ENCODE results near the gene LANCL2.
"Not testable (repeated sequence)": the region's sequence is repeated elsewhere in the genome, so short reads cannot be mapped to it uniquely, and the experiment has no call there.

The LANCL2 gene

GRCh38 chr7:55438757-55439525, 73.8 kb downstream of the LANCL2 start:
- DNase-seq: no peak

GRCh38 chr7:55439627-55440026, 74.5 kb downstream of the LANCL2 start:
- DNase-seq: no peak

- DNase-seq: no peak
Observed at GRCh38 chr7:55440040-55440690, 75.0 kb downstream of the LANCL2 start.

- no peak for DNase-seq
Observed at GRCh38 chr7:55441002-55441401, 75.9 kb downstream of the LANCL2 start.

- no peak for DNase-seq
Observed at GRCh38 chr7:55441774-55442522, 76.8 kb downstream of the LANCL2 start.

GRCh38 chr7:55444786-55445185, 79.6 kb downstream of the LANCL2 start:
- DNase-seq: no peak

GRCh38 chr7:55448526-55448925, 83.4 kb downstream of the LANCL2 start:
- no peak for DNase-seq

GRCh38 chr7:55449205-55449991, 84.3 kb downstream of the LANCL2 start:
- no peak for DNase-seq

GRCh38 chr7:55449992-55450535, 84.9 kb downstream of the LANCL2 start:
- no peak for DNase-seq

- no peak for DNase-seq
Observed at GRCh38 chr7:55452971-55453370, 87.8 kb downstream of the LANCL2 start.

GRCh38 chr7:55457801-55458200, 92.7 kb downstream of the LANCL2 start:
- DNase-seq: no peak

GRCh38 chr7:55458351-55458750, 93.2 kb downstream of the LANCL2 start:
- DNase-seq: no peak

GRCh38 chr7:55463686-55464262, 98.6 kb downstream of the LANCL2 start:
- DNase-seq: no peak

- no peak for DNase-seq
Observed at GRCh38 chr7:55464422-55464821, 99.3 kb downstream of the LANCL2 start.

- DNase-seq: no peak
Observed at GRCh38 chr7:55465691-55466090, 100.6 kb downstream of the LANCL2 start.

- no peak for DNase-seq
Observed at GRCh38 chr7:55467047-55467593, 102.0 kb downstream of the LANCL2 start.

- no peak for DNase-seq
Observed at GRCh38 chr7:55468495-55468894, 103.4 kb downstream of the LANCL2 start.

- DNase-seq: peak; percentile 78
Observed at GRCh38 chr7:55469271-55469681, 104.1 kb downstream of the LANCL2 start.

- DNase-seq: no peak
Observed at GRCh38 chr7:55469721-55470120, 104.6 kb downstream of the LANCL2 start.

- no peak for DNase-seq
Observed at GRCh38 chr7:55470261-55470660, 105.1 kb downstream of the LANCL2 start.

GRCh38 chr7:55471594-55471993, 106.5 kb downstream of the LANCL2 start:
- not testable (repeated sequence) for DNase-seq

- DNase-seq: not testable (repeated sequence)
Observed at GRCh38 chr7:55472406-55472805, 107.3 kb downstream of the LANCL2 start.
